GM21619 (cell line): ENCODE results near the gene ZBTB7A.

Experiments used
- ATAC-seq: cut with Tn5 transposase; IDR thresholded peaks from one replicate; pipeline ENCODE4 v1.9.1; 2021; ENCODE audit not compliant: unreplicated experiment

ZBTB7A gene

GRCh38 chr19:4094761-4095487, 28.2 kb upstream of the ZBTB7A start:
- no peak for ATAC-seq

- ATAC-seq = no peak
Measured at GRCh38 chr19:4094291-4094690, 27.6 kb upstream of the ZBTB7A start.

- ATAC-seq = no peak
Measured at GRCh38 chr19:4093643-4094175, 27.0 kb upstream of the ZBTB7A start.

- no peak for ATAC-seq
Measured at GRCh38 chr19:4090356-4091220, 23.9 kb upstream of the ZBTB7A start.

GRCh38 chr19:4089946-4090345, 23.2 kb upstream of the ZBTB7A start:
- ATAC-seq = no peak

GRCh38 chr19:4089400-4089908, 22.8 kb upstream of the ZBTB7A start:
- peak; percentile 48 for ATAC-seq

GRCh38 chr19:4088975-4089374, 22.3 kb upstream of the ZBTB7A start:
- peak; percentile 32 for ATAC-seq

- no peak for ATAC-seq
Measured at GRCh38 chr19:4087787-4088679, 21.3 kb upstream of the ZBTB7A start.

- ATAC-seq = no peak
Measured at GRCh38 chr19:4086411-4086867, 19.7 kb upstream of the ZBTB7A start.

GRCh38 chr19:4084547-4084877, 17.8 kb upstream of the ZBTB7A start:
- ATAC-seq = no peak

GRCh38 chr19:4083677-4084546, 17.2 kb upstream of the ZBTB7A start:
- no peak for ATAC-seq

- no peak for ATAC-seq
Measured at GRCh38 chr19:4082172-4082571, 15.5 kb upstream of the ZBTB7A start.

- no peak for ATAC-seq
Measured at GRCh38 chr19:4081441-4082129, 14.9 kb upstream of the ZBTB7A start.

GRCh38 chr19:4080473-4080872, 13.8 kb upstream of the ZBTB7A start:
- no peak for ATAC-seq

- ATAC-seq = no peak
Measured at GRCh38 chr19:4077800-4078684, 11.3 kb upstream of the ZBTB7A start.

- no peak for ATAC-seq
Measured at GRCh38 chr19:4077007-4077374, 10.3 kb upstream of the ZBTB7A start.

GRCh38 chr19:4075373-4075772, 8.7 kb upstream of the ZBTB7A start:
- ATAC-seq = no peak

- no peak for ATAC-seq
Measured at GRCh38 chr19:4071610-4072009, 4.9 kb upstream of the ZBTB7A start.
